HUES64 (cell line): ENCODE data around the gene CDK5RAP2.

Experiments
- H3K27ac ChIP-seq: 2 replicates; pipeline ENCODE4 v1.7.0; 2013; ENCODE audit warnings: low read depth, low read length, inconsistent platforms
- H3K27me3 ChIP-seq: 2 replicates; pipeline ENCODE4 v1.6.1; 2013; ENCODE audit warnings: mild to moderate bottlenecking, low read length; ENCODE audit not compliant: insufficient read depth
- H3K36me3 ChIP-seq: 2 replicates; pipeline ENCODE4 v1.6.1; 2013; ENCODE audit warnings: mild to moderate bottlenecking, low read length; ENCODE audit not compliant: insufficient read depth
- H3K4me1 ChIP-seq: 2 replicates; pipeline ENCODE4 v1.6.1; 2013; ENCODE audit warnings: mild to moderate bottlenecking, low read length, moderate library complexity; ENCODE audit not compliant: insufficient read depth
- H3K4me3 ChIP-seq: 2 replicates; pipeline ENCODE4 v1.5.1; 2013; ENCODE audit warnings: mild to moderate bottlenecking, low read length, moderate library complexity
- H3K9ac ChIP-seq: 2 replicates; pipeline ENCODE4 v1.6.1; 2013; ENCODE audit warnings: mild to moderate bottlenecking, low read depth, low read length
- H3K9me3 ChIP-seq: 2 replicates; pipeline ENCODE4 v1.6.1; 2013; ENCODE audit warnings: low read depth, low read length; ENCODE audit not compliant: insufficient read depth
- WGBS: fragments of 150-250, 120-280 bp; methylation state at CpG from one replicate; pipeline ENCODE4 v1.1.7; 2013; ENCODE audit warnings: missing lambda C conversion rate; 5-methylcytosine and 5-hydroxymethylcytosine counted together

The CDK5RAP2 gene

GRCh38 chr9:120377268-120378159 lies 202.5 kb downstream of the CDK5RAP2 start:
- H3K27me3 ChIP-seq, result no peaks in the 10 kb centered on the region
- no peak overlapping the region for H3K9ac ChIP-seq
- H3K9me3 ChIP-seq, result 0 out of 2 replicates have a peak, but pooled peaks cover 3% of the 10 kb centered on the region
- no peaks in the 10 kb centered on the region for H3K36me3 ChIP-seq
- WGBS, result 92% methylated on average over 22 of the region's 23 CpGs
- no peak overlapping the region for H3K4me3 ChIP-seq
- no peak overlapping the region for H3K27ac ChIP-seq
- H3K4me1 ChIP-seq, result no peaks in the 10 kb centered on the region

GRCh38 chr9:120376101-120376500 lies 203.9 kb downstream of the CDK5RAP2 start:
- WGBS, result 93% methylated on average over 7 of the region's 7 CpGs
- Histone ChIP-seq H3K27me3 (no peaks in the 10 kb centered on the region), H3K9ac (no peak overlapping the region), H3K4me3 (no peak overlapping the region), H3K4me1 (no peaks in the 10 kb centered on the region), H3K9me3 (0 out of 2 replicates have a peak, but pooled peaks cover 3% of the 10 kb centered on the region), H3K27ac (no peak overlapping the region), H3K36me3 (no peaks in the 10 kb centered on the region)

- H3K9me3 ChIP-seq, result 0 out of 2 replicates have a peak, but pooled peaks cover 3% of the 10 kb centered on the region
- H3K27me3 ChIP-seq, result no peaks in the 10 kb centered on the region
- WGBS, result 91% methylated on average over 4 of the region's 4 CpGs
- H3K4me1 ChIP-seq, result no peaks in the 10 kb centered on the region
- H3K36me3 ChIP-seq, result no peaks in the 10 kb centered on the region
- no peak overlapping the region for H3K4me3 ChIP-seq
- H3K9ac ChIP-seq, result no peak overlapping the region
- H3K27ac ChIP-seq, result no peak overlapping the region
Observed at GRCh38 chr9:120375316-120375715, 204.7 kb downstream of the CDK5RAP2 start.

- Histone ChIP-seq H3K36me3 (no peaks in the 10 kb centered on the region), H3K9me3 (no peaks in the 10 kb centered on the region), H3K27me3 (no peaks in the 10 kb centered on the region), H3K4me3 (no peak overlapping the region), H3K4me1 (no peaks in the 10 kb centered on the region), H3K9ac (no peak overlapping the region), H3K27ac (no peak overlapping the region)
- WGBS, result 97% methylated on average over 14 of the region's 14 CpGs
Observed at GRCh38 chr9:120374817-120375216, 205.2 kb downstream of the CDK5RAP2 start.

GRCh38 chr9:120374239-120374638 lies 205.7 kb downstream of the CDK5RAP2 start:
- H3K36me3 ChIP-seq, result no peaks in the 10 kb centered on the region
- H3K4me3 ChIP-seq, result no peak overlapping the region
- H3K27ac ChIP-seq, result no peak overlapping the region
- WGBS, result 86% methylated on average over 1 of the region's 1 CpG
- H3K9ac ChIP-seq, result no peak overlapping the region
- no peaks in the 10 kb centered on the region for H3K27me3 ChIP-seq
- H3K4me1 ChIP-seq, result no peaks in the 10 kb centered on the region
- no peaks in the 10 kb centered on the region for H3K9me3 ChIP-seq

- H3K4me3 ChIP-seq, result no peak overlapping the region
- no peaks in the 10 kb centered on the region for H3K4me1 ChIP-seq
- H3K9me3 ChIP-seq, result no peaks in the 10 kb centered on the region
- no peaks in the 10 kb centered on the region for H3K36me3 ChIP-seq
- no peaks in the 10 kb centered on the region for H3K27me3 ChIP-seq
- no peak overlapping the region for H3K27ac ChIP-seq
- no peak overlapping the region for H3K9ac ChIP-seq
- 87% methylated on average over 2 of the region's 2 CpGs for WGBS
Observed at GRCh38 chr9:120372040-120372439, 207.9 kb downstream of the CDK5RAP2 start.

- no peak overlapping the region for H3K9ac ChIP-seq
- no peak overlapping the region for H3K4me3 ChIP-seq
- no peaks in the 10 kb centered on the region for H3K9me3 ChIP-seq
- H3K4me1 ChIP-seq, result peaks cover 3% of the 10 kb centered on the region; the same call in 1 of the 2 replicates
- 88% methylated on average over 3 of the region's 3 CpGs for WGBS
- H3K36me3 ChIP-seq, result no peaks in the 10 kb centered on the region
- H3K27me3 ChIP-seq, result no peaks in the 10 kb centered on the region
- H3K27ac ChIP-seq, result no peak overlapping the region
Observed at GRCh38 chr9:120369608-120370220, 210.3 kb downstream of the CDK5RAP2 start.

GRCh38 chr9:120368799-120369198 lies 211.2 kb downstream of the CDK5RAP2 start:
- Histone ChIP-seq H3K9ac (no peak overlapping the region), H3K9me3 (no peaks in the 10 kb centered on the region), H3K36me3 (no peaks in the 10 kb centered on the region), H3K27ac (no peak overlapping the region), H3K4me3 (no peak overlapping the region), H3K27me3 (no peaks in the 10 kb centered on the region), H3K4me1 (peaks cover 3% of the 10 kb centered on the region; the same call in 1 of the 2 replicates)
- WGBS, result 94% methylated on average over 1 of the region's 1 CpG

GRCh38 chr9:120366644-120367019 lies 213.3 kb downstream of the CDK5RAP2 start:
- Histone ChIP-seq H3K4me3 (no peak overlapping the region), H3K4me1 (peaks cover 3% of the 10 kb centered on the region; the same call in 1 of the 2 replicates), H3K27me3 (no peaks in the 10 kb centered on the region), H3K36me3 (no peaks in the 10 kb centered on the region), H3K27ac (peak overlapping the region; percentile 72), H3K9ac (peak overlapping the region; percentile 15; the same call in 1 of the 2 replicates), H3K9me3 (no peaks in the 10 kb centered on the region)
- WGBS, result 60% methylated on average over 4 of the region's 4 CpGs

GRCh38 chr9:120365386-120365785 lies 214.6 kb downstream of the CDK5RAP2 start:
- WGBS, result 95% methylated on average over 1 of the region's 1 CpG
- Histone ChIP-seq H3K36me3 (no peaks in the 10 kb centered on the region), H3K4me1 (peaks cover 3% of the 10 kb centered on the region; the same call in 1 of the 2 replicates), H3K27me3 (no peaks in the 10 kb centered on the region), H3K9me3 (no peaks in the 10 kb centered on the region), H3K9ac (no peak overlapping the region), H3K27ac (no peak overlapping the region), H3K4me3 (no peak overlapping the region)

GRCh38 chr9:120363697-120364096 lies 216.3 kb downstream of the CDK5RAP2 start:
- Histone ChIP-seq H3K36me3 (no peaks in the 10 kb centered on the region), H3K4me3 (no peak overlapping the region), H3K27me3 (no peaks in the 10 kb centered on the region), H3K9me3 (no peaks in the 10 kb centered on the region), H3K4me1 (peaks cover 3% of the 10 kb centered on the region; the same call in 1 of the 2 replicates), H3K9ac (no peak overlapping the region), H3K27ac (no peak overlapping the region)
- 68% methylated on average over 2 of the region's 2 CpGs for WGBS
